Fibroblast of pulmonary artery (primary cell): Measurements from ENCODE around the gene UTP3.

Experiments
- DNase-seq: peaks from one replicate; pipeline ENCODE4 v3.0.0-alpha.2; 2010; ENCODE audit warnings: low read depth
- H3K4me3 ChIP-seq: replicated peaks from 2 replicates; pipeline ENCODE4 v1.5.1; 2011; ENCODE audit warnings: low read depth, mild to moderate bottlenecking, control low read depth, low read length, moderate library complexity
- CTCF ChIP-seq: IDR thresholded peaks from 2 replicates; pipeline ENCODE4 v1.5.1; 2011; ENCODE audit warnings: mild to moderate bottlenecking, control low read depth, low read length, inconsistent platforms; ENCODE audit errors: missing control alignments

The UTP3 gene

GRCh38 chr4:70704215-70704930 is 16.0 kb downstream of the UTP3 start:
- TF ChIP-seq CTCF = peak; percentile 18
- H3K4me3 ChIP-seq = peak overlapping the region; percentile 76
- peak; percentile 68 for DNase-seq

GRCh38 chr4:70704931-70705182 is 16.5 kb downstream of the UTP3 start:
- no peak for DNase-seq
- TF ChIP-seq CTCF = no peak
- H3K4me3 ChIP-seq = peak overlapping the region; percentile 76

- no peak for TF ChIP-seq CTCF
- DNase-seq = peak; percentile 56
- H3K4me3 ChIP-seq = peak overlapping the region; percentile 76
Measured at GRCh38 chr4:70705183-70706043, 17.1 kb downstream of the UTP3 start.

- TF ChIP-seq CTCF = no peak
- H3K4me3 ChIP-seq = peak overlapping the region; percentile 76
- DNase-seq = no peak
Measured at GRCh38 chr4:70706044-70706461, 17.7 kb downstream of the UTP3 start.

GRCh38 chr4:70706516-70706915 is 18.2 kb downstream of the UTP3 start:
- no peak for TF ChIP-seq CTCF
- peak overlapping the region; percentile 76 for H3K4me3 ChIP-seq
- DNase-seq = no peak

- no peak for DNase-seq
- TF ChIP-seq CTCF = no peak
- H3K4me3 ChIP-seq = no peak overlapping the region
Measured at GRCh38 chr4:70709611-70710205, 21.4 kb downstream of the UTP3 start.
